GM18505 (cell line): ENCODE results near the gene GLT6D1.

Source experiments
- ATAC-seq: cut with Tn5 transposase; IDR thresholded peaks from one replicate; pipeline ENCODE4 v1.9.1; 2021; ENCODE audit not compliant: unreplicated experiment
- POLR2A ChIP-seq: IDR thresholded peaks from 4 replicates; pipeline ENCODE4 v1.6.1; 2011; ENCODE audit warnings: borderline replicate concordance; ENCODE audit not compliant: insufficient read depth, insufficient read length; ENCODE audit errors: extremely low read depth

GLT6D1 gene

DNA sequence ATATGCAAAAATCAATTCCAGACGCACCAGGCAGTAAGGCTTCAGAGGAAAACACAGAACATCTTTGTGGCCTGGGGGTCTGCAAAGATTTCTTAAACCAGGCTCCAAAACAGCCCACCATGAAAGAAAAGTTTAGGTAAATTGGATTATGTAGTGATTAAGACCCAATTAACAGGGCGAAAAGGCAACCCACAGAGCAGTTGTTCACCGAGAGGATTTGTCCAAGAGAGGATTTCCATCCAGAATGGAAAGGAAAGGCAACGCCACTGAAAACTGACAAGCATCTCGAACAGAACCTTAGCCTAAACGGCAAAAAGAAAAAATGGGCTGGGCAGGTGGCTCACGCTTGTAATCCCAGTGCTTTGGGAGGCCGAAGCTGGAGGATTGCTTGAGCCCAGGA is 37.4 kb downstream of the GLT6D1 start:
- ATAC-seq, result no peak
- no peak for TF ChIP-seq POLR2A

GRCh38 chr9:135600296-135600817 is 39.0 kb downstream of the GLT6D1 start:
- no peak for ATAC-seq
- TF ChIP-seq POLR2A, result no peak

DNA sequence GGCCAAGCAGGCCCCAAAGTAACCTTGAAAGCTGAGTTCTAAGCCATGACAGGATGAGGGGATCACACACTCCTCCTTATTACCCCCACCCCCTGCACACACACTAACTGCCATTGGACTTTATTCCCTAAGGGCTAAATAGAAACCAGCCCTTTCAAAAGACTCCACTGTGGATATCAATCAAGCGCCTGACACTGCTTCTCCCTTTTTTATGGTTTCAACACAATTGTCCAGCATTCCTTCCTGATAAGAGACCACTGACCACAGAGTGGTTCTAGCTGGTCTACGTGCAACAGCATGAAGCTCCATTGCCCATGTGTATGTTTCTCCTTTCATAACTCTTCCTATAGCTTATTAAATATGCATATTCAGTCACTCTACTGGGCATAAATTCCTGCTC is 43.1 kb downstream of the GLT6D1 start:
- TF ChIP-seq POLR2A, result no peak
- ATAC-seq, result no peak

DNA sequence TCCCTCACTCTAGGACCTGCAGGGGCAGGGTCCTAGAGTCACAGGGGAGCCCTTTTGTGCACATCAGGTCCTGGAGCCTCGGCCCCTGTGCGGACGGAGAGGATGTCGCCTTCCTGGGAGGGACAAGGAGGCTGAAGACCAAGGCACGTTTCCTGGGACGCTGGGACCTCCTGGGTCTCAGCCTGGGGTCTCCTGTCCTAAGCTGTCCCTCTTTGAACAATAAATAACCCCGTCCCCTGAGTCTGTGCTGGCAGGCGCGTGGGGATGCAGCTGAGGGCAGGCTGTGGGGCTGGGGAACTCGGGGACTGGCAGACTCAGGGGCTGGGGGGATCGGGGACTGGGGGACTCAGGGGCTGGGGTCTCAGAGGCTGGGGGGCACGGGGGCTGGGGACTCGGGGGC is 46.7 kb downstream of the GLT6D1 start:
- no peak for TF ChIP-seq POLR2A

DNA sequence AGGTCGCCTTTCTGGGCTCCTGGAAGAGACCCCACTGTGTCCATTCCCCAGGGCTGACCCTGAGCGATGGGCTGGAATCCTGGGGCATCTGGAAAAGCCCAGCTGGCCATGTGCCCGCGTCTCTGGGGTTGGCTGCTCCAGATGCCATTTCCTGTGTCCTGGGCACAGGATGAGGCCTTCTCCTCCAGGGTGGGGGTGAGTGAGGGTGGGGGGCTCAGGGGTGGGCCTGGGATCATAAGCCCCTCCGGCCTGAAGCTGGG is 47.1 kb downstream of the GLT6D1 start:
- TF ChIP-seq POLR2A, result no peak
- no peak for ATAC-seq

More for the DNA sequence above, 46.7 kb downstream of the GLT6D1 start:
- no peak for ATAC-seq

DNA sequence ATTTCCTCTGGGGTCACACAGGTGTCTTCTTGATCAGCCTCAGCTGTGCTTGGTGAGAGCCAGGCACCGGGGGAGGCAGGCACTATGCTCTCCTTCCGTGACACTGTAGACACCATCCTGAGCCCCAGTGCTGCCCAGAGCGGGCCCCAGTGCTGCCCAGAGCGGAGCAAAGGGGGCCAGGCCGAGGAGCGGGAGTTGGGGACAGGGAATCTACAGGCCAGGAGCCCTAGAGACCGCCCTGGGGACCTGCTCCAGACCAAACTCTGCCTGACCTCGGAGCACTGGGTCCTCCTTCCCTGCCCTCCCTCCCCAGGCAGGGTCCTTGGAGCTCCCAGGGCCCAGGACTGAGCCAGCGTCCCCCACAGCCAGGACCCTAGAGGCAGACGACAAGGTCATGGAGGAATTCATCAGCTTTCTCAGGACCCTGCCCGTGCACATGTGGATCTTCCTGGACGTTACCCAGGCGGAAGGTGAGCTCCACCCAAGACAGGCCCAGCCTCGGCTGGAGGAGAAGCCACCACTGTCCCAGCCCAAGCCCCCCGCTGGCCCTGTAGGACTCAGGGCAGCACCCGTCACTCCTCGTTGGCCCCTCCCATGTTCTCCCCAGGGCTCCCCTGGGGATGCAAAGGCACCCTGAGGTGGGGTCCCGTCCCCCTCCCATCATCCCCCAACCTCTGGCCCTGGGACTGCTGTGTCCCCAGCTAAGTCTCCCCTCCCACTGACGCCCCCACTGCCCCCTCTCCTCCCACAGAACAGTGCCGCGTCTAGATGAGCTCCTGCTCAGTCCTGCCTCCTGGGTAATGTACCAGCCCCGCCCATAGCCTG is 47.6 kb downstream of the GLT6D1 start:
- TF ChIP-seq POLR2A, result no peak
- ATAC-seq, result no peak

GRCh38 chr9:135590486-135591079 is 48.8 kb downstream of the GLT6D1 start:
- TF ChIP-seq POLR2A, result no peak
- ATAC-seq, result no peak

GRCh38 chr9:135589596-135590485 is 49.5 kb downstream of the GLT6D1 start:
- TF ChIP-seq POLR2A, result no peak
- ATAC-seq, result no peak

GRCh38 chr9:135588886-135589595 is 50.3 kb downstream of the GLT6D1 start:
- TF ChIP-seq POLR2A, result no peak
- ATAC-seq, result no peak

DNA sequence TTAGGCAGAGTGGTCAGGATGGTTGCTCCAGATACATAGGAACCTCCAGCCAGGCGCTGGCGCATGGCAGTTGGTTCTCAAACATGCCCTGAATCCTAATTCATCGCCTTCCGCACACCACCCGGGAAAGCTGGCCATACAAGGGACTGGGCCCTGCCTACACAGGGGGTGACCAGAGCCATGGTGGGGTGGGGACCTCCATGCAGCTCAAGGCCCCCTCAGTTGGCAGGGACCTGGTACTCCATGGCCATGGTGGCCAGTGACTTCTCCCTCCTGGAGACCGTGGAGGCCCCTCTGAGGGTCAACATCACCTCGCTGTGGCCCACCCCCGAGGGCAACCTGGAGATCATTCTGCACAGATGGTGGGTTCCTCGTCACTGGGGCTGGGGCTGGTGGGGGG is 51.0 kb downstream of the GLT6D1 start:
- TF ChIP-seq POLR2A, result no peak
- no peak for ATAC-seq

- TF ChIP-seq POLR2A, result no peak
- ATAC-seq, result no peak
Observed at GRCh38 chr9:135587658-135588057, 51.7 kb downstream of the GLT6D1 start.

DNA sequence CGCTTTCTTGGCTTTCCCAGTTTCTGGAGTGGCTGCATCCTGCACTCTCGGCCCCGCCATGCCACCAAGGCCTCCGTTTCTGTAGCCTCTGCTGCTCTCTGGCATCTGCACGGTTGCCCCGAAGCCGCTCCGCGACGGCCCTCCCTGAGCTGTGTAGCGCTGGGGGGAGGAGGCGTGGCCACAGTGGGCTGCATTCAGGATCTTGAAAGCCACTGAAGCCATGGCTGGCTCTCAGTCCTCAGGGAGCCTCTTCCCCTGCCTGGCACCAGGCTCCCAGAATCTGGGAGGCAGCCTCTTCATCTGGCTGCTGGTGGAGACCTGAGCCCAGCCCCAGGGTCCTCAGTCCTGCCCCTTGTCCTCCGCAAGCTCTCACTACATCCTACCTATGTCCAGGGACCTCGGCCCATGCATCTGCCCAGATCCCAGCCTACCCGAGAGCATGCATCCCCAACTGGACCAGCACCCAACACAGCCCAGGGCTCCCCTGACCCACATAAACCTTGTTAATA is 52.7 kb downstream of the GLT6D1 start:
- ATAC-seq, result no peak
- no peak for TF ChIP-seq POLR2A

DNA sequence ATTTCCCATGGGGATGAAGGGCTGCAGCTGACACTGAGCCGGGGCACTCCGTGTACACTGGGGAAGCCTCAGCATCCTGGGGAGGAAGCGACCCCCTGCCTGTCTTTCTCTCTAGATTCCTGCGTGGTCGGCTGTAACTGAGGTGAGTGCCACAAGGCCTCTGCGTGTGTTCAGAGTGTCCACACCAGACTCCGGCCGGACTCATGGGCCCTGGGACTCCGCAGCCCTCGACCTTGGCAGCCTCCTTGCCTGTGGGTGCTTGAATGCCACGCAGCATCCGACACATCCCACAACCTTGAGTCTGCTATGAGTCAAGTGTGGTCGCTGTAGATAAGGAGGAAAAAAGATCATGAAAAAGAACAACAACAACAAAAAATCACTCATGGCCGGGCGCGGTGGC is 54.4 kb downstream of the GLT6D1 start:
- ATAC-seq, result no peak
- TF ChIP-seq POLR2A, result no peak

DNA sequence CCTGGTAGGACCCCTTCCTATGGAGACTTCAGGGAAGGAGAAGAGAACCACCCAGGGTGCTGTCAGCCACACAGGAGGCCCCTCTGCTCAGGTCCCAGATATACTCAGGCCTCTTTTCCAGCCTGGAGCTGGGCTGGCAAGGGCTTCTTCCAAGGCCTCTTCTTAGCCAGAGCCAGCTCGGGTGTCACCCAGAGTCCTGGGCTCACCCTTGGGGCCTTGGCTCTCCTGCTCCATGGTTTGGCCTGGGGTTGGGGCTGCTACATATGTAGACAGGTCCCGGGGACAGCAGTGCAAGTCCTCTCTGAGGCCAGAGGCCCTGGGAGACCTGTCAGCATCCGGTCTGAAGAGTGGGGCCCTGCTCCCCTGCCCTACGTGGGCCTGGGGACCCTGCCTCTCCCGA is 55.0 kb downstream of the GLT6D1 start:
- no peak for TF ChIP-seq POLR2A
- ATAC-seq, result no peak

GRCh38 chr9:135583688-135584011 is 55.7 kb downstream of the GLT6D1 start:
- TF ChIP-seq POLR2A, result no peak
- ATAC-seq, result no peak
